Kidney glomerular epithelial cell (primary cell): ENCODE data around the gene GSG1L.
"Not testable (repeated sequence)": the region's sequence is repeated elsewhere in the genome, so short reads cannot be mapped to it uniquely, and the experiment has no call there.

Experiments used
- DNase-seq: peaks from one replicate; lab custom pipeline; 2025; lab: John Stamatoyannopoulos, UW

GSG1L gene

DNA sequence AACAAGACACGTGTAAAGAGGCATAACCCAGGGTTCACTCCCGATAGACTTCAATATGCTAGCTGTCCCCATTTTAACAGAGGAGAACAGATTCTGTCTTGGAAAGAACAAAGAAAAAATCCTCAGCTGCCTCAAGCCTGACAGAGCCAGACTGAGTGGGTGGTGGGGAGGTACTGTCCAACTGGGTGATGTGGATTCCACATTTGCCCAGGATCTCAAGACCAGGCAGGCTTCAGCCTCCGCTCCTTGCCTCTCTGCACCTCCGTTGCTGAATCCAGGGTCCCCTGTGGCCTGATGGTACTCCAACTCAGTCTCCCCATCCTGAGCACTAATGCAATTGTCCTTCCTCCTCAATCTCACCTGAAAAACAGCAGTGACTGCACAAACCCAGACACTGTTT, 163.8 kb downstream of the GSG1L start:
- DNase-seq = no peak

DNA sequence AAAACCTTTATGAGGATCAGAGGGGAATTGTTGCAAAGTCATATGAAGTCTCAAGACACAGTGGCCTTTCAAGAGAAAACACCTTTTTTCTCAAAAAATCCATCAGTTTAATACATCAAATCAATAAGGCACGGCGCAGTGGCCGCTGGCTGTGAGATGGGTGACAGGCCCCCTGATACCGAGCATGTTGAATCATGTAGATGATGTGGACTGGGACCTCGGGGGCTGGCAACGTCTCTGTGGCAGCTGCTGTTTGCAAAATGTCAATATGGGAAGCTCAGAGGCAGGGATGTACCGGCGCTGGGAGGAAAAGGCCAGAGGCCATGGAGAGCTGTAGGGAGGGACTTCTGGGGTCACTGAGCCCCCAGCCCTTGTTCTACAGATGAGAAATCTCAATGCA, 169.1 kb downstream of the GSG1L start:
- no peak for DNase-seq

DNA sequence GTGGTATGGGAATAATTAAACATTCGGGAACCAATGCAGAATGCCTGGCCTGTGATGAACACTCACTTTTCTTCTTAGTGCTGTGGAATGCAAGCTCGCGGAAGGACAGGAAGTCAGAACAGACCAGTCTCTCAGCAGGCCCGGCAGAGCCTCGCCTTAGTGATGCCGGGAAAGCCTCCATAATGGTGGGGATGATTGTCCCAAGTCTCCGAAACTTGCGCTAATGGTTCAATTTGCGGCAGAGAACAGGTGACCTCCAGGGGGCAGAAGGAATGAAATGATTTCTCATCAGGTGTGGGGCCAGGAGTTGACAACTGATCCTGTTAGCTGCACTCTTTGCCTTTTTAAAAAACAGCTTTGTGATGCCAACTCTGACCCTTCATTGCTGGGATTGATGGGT, 170.6 kb downstream of the GSG1L start:
- no peak for DNase-seq

DNA sequence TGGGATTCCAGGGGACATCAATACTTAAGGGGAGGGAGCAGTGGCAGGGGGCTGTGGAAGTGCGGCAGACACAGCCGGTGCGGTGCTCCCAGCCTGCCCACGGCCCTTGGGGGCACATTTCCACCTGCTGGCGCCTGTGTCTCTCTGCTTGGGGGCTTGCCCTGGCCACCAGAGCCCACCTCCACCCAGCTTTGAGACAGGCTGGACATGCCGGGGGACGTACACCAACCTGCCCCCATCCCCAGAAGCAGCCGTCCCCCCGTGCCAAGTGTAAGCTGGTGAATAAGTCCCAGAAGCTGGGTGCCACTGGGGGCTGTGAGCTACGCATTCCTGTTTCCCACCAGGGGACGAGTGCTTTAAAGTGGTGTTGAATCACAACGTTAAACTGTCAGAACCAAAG, 172.6 kb downstream of the GSG1L start:
- no peak for DNase-seq

DNA sequence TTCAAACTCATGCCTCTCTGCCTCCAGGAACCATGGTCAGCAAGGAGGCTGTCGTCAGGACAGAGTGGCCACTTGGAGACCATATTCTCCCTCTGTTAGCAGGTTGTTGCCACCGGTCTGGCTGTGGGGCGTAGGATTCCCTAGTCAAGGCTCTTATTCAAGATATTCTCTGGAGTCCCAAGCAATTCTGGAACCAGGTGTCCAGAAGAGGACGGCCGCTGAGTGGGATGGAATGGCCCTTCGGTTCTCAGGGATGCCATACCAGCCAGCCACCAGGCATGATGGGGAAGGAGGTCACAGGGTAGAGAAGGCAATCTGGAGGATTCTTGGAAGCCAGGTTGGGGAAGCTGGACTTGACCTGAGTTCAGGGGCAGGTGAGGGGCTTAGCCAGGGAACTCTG, 173.5 kb downstream of the GSG1L start:
- no peak for DNase-seq

DNA sequence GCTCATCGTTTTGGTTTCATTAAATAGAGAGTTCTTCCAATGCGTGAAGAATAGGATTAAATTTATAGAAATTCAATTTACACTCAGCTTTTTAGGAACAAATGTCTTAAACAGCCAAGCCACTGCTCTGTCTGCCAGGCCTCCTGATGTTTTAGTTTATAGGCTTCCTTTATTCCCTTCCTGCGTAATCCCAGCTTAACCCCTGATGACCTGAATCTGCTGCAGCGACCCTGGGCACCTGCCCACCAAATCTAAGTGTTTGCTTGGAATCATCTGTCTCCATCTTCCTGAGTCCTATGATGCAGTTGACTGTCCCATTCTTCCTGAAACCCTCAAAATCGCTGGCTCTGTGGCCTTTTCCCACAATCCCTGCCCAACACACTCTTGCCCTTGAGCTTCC, 179.9 kb downstream of the GSG1L start:
- DNase-seq = no peak

DNA sequence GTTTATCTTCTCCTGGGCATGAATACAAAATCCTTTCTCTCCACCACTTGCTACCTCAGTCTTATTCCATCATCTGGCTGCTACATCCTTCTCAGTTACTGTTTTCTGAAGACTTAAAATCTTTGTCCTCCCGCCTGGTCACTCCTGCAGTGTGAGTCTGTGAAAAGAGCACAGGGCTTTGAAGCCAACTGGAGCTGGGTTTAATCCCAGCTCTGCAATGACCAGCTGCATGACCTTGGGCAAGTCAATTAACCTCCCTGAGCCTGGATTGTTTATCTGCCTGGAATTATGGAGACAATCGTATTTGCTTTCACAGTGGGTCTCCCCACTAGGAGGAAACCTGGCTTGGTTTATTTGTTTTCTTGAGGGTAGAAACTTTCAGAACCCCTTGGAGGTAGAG, 183.2 kb downstream of the GSG1L start:
- DNase-seq = no peak

DNA sequence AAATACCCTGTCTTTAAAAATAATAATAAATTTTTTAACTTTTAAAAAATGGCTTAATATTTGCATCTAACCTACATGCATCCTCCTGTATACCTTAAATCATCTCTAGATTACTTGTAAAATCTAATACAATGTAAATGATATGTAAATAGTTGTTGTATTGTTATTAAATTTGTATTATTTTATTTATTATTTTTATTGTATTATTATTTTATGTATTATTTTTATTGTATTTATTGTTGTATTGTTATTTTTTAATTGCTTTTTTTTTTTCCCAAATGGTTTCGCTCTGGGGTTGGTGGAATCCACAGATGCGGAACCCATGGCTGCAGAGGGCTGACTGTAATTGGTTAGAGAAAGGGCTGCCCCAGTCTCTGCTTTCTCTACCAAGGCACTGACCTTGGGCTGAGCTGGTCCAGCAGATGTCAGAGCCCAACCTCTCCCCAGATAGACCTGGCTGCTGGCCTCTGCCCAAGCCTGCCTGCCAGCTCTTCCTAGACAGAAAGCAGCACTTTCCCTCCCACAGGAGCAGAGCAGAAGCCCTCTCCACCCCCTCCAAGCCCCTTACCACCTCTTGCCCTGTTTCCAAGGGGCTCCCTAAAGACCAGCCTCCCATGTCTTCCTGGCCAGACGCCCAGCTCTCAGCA, 183.8 kb downstream of the GSG1L start:
- no peak for DNase-seq

DNA sequence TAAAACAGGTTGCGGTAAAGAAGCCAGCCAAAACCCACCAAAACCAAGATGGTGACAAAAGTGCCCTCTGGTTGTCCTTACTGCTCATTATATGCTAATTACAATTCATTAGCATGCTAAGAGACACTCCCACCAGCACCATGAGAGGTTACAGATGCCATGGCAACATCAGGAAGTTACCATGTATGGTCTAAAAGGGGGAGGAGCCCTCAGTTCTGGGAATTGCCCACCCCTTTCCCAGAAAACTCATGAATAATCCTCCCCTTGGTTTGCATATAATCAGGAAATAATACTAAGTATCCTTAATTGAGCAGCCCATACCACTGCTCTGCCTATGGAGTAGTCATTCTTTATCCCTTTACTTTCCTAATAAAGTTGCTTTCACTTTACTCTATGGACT, 190.9 kb downstream of the GSG1L start:
- DNase-seq = not testable (repeated sequence)

DNA sequence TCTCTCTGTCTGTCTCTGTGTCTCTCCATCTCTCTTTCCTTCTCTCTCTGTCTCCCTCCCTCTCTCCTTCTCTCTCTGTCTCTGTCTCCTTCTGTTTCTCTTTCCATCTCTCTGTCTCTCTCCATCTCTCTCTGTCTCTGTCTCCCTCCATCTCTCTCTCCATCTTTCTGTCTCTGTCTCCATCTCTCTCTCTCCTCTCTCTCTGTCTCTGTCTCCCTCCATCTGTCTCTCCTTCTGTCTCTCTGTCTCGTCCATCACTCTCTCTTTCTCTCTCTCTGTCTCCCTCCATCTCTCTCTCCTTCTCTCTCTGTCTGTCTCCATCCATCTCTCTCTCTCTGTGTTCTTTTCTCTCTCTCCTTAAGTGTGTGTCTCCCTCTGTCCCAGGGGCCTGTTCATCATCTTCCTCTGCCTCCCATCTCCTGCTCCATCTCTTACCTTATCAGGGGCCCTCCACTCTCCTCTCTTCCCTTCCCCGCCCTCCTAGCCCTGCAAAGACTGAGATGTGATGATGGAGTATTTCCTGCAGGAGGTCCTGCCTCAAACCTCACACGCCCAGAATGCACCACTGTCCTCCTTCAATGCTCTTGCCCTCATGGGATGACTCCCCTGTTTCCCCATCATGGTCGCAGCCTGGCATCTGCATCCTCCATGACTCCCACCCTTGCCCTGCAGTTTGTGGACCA, 193.3 kb downstream of the GSG1L start:
- DNase-seq = no peak

DNA sequence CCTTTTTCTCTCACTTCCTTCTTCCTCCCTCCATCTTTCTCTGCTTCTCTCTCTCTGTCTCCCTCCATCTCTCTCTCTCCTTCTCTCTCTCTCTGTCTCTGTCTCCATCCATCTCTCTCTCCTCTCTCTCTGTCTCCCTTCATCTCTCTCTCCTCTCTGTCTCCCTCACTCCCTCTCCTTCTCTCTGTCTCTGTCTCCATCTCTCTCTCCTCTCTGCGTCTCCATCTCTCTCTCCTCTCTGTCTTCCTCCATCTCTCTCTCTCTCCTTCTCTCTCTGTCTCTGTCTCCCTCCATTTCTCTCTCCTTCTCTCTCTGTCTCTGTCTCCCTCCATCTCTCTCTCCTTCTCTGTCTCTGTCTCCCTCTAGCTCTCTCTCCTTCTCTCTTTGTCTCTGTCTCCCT, 194.1 kb downstream of the GSG1L start:
- no peak for DNase-seq

DNA sequence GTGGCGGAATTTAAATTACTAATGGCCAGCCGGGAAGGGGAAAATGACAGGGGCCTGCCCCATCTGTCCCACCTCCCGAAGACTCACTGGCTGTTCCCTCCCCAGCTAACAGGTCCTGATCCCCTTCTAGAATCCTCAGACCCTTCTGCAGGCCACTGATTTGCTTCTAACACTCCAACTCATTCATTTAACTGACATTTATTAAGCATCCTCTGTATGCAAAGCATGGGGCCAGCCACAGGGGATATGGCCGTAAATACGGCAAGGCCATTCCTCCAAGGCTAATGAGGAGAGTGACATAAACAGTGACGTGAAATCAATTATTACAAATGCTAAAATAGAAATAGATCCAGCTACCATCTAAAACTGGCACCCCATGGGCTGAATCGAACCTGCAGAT, 195.3 kb downstream of the GSG1L start:
- DNase-seq = no peak

DNA sequence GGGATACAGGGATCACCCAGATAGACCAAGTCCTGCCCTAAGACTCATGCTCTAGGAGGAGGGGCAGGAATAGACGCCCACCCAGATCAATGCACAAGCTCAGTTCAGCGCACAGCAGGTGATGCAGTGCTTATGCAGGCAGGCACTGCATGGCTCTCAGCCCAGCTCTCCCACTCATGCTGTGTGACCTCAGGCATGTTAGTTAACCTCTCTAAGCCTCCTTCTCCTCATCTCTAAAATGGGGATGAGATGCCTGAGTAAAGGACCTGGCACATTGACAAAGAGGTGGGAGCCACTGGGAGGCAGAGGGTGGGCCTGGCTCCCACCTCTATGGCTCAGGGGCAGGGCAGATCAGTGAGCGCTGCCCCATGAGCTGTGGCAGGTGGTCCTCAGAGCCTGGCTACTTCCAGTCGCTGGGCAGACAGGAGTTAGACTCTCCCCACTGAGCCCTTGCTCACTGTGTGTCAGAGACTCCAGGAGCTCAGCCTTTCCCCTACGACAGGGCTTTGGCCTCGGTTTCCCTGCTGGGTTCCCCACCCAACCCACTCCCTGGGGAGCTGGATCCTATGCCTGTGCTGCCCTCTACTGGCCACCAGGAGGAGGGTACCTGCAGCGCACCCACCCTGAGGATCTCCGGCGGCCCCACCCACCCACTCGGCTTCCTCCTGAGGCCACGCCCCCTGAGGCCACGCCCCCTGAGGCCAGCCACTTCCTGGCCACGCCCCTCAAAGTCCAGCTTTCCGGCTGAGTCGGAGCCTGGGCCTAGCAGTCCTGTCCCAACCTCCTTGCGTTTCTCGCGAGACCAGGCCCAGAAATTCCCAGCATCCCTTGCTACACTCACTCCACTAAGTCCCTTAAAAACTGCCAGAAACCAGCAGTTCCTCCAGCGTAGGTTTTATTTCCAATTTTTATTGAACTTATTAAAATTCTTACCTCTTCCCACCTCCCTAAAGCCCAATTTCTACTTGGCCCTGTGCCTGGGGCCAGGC, 196.1 kb downstream of the GSG1L start:
- peak; percentile 19 for DNase-seq

DNA sequence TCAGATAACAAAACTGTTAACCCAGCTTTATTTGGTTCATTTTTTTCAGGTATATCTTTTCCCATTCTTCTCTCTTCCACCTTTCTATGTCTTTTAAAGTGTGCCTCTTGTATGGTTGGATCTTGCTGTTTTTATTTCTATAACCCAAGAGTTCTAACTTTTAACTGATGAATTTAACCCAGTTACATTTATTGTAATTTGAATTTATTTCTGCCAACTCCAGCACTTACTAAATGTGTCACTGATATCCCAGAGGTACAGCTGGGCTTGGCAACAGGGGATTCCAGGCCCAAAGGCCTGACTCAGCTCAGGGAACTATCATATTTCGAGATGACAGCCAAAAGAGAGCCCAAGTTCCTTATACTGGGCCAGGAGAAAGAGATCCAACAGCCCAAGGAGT, 200.1 kb downstream of the GSG1L start:
- DNase-seq = no peak

DNA sequence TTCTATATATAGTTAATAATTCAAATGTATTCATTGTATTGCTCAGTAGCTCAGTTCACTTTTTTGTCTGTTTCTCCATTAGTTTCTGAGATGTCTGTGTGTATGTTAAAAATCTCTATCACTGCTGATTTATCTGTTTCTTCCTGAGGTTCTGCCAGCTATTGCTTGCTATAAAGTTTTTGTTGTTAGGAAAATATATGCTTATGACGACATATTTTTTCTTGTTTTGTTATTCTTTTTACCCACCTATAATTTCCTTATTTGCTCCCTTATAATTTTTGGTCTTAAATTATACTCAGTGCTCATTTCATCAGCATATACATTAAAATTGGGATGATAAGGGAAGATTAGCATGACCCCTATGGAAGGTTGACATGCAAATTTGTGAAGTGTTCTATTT, 200.6 kb downstream of the GSG1L start:
- DNase-seq = no peak

DNA sequence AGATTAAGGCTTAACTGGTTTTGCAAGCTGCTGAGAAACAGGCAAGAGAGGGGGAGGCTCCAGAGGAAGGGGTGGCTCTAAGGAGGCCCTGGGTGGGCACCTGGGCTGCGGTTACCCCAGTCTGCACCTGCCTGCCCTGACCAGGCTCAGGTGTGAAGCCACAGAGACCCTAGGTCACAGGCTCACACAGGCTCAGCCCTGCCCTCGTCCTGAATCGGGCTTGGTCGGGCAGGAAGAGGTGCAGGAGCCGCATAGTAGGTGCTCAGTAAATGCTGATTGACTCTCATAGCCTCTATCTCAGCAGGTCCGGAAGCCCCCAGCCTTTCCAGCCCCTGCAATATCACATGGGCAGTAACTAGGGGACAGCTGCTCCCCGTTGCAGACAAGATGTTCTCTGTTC, 203.4 kb downstream of the GSG1L start:
- DNase-seq = no peak

DNA sequence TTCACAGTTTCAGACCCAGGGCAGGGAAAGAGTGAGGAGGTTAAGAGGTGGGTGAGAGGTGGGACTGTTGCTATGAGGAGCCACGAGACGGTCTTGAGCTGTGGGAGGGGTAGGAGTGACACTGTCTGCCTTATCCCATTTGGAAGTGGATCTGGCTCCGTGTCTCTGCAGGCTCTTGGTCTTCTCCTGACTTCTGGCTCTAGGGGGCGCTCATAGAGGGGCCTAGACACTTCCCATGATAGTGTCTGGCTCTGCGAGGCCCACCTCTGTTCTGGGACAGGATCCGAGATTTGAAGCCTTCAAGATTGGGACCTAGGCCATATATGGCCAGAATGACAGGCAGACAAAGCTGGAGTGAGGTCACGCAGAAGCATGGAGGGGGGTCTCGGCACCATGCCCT, 204.5 kb downstream of the GSG1L start:
- DNase-seq = no peak

DNA sequence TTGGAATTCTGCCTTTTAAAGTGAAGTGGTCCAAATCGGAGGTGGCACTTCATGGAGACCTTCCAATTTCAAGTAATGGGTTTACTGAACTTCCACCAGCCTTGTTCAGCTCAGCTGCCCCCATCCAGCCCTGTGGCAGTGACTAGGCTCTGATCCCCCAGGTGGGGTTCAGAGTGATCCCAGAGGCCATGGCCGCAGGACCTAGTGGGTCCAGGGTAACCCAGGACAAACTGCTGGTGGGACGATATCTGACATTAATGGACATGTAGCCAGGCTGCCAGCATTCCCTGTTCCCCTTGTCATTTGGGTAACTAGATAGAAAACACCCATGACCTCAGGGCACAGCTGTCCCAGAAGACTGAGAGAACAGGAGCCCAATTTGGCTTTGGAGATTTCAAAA, 209.9 kb downstream of the GSG1L start:
- no peak for DNase-seq

DNA sequence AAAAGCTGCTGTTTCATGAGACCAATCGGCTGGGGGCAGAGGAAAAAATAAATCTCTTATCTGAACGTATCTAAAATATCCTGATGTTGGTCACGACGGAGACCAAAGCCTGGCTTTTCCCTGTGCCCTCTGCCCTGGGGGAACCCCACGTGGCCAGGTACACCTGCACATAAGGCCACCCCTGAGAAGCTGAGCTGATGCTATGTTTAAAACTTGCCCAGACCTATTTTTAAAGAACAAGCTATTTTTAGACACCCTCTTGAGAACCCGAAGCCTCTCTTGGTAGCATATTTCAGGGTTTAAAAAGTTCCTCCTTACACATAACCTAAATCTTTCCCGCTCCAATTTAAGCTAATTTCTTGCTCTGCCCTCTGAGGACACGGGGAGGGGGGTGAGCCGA, 210.4 kb downstream of the GSG1L start:
- no peak for DNase-seq

DNA sequence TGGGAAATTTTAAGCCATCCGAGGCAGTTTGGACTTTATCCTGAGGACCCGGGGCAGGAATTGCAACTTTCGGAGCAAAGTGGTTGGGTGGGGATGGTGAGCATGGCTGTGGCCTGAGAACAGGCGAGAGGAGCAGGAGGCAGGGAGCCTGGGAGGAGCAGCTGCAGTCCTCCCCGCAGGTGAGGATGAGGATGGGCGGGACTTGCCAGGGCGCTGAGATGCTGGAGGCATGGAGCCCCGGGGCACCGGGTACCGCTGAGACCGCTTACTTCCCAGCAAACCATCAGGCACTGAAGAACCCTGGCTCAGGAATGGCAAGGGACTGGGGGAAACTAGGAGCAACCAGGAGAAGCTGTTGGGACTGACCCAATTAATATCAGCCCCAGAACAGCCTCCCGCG, 210.8 kb downstream of the GSG1L start:
- no peak for DNase-seq

DNA sequence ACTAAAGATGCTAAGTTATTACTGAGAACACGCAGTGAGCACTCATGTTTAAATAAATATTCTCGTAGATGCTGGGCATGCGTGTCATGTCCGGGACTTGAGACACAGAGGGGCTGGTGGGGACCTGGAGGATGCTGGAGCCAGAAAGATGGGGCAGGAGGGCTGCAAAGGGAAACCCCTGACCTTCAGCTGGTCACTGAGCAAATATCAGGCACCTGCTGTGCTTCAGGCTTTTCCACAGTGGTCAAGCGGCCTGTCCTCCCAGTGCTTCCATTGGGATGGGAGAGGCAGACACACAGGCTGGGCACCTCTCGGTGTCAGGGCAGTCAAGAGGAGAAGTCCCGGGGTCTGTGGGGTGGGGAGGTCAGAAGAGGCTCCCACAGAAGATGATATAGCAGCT, 211.4 kb downstream of the GSG1L start:
- DNase-seq = no peak

DNA sequence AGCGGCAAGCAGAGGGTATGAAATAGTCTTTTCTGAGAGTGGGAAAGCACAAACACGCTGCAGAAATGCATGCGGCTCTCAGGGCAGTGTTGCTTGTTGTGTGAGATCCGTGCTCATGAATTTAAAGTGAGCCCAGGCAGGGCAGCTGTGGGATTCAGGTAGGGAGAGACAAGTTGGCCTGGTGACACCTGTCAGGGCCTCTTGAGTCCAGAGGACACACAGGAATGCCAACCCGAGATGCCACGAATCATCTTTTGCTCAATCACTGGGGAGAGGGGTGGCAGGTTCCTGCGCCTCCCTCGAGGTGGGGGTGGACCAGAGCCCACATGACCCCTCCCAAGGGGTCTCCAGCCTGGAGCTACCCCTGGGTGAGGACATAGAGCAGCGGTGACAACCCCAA, 211.9 kb downstream of the GSG1L start:
- DNase-seq = no peak

DNA sequence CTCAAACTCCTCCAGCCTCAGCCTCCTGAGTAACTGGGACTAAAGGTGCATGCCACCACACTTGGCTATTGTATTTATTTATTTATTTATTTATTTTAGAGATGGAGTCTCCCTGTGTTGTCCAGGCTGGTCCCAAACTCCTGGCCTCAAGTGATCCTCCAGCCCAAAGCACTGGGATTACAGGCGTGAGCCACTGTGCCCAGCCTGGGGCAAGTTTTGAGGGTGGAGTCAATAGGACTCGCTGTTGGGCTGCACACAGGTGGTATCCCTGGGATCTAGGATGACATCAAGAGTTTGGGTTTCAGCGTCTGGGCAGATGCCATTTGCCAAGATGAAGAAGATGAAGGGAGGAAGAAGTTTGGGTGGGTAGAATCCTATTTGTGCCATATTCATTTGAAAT, 213.9 kb downstream of the GSG1L start:
- DNase-seq = no peak
